HG03108 (cell line): Measurements from ENCODE around the gene PRKAG2.

ENCODE experiments used
- ATAC-seq: cut with Tn5 transposase; IDR thresholded peaks from one replicate; pipeline ENCODE4 v1.9.1; 2021; ENCODE audit warnings: moderate library complexity; ENCODE audit not compliant: unreplicated experiment

PRKAG2 gene

GRCh38 chr7:151684408-151685175 lies 192.3 kb downstream of the PRKAG2 start:
- no peak for ATAC-seq

DNA sequence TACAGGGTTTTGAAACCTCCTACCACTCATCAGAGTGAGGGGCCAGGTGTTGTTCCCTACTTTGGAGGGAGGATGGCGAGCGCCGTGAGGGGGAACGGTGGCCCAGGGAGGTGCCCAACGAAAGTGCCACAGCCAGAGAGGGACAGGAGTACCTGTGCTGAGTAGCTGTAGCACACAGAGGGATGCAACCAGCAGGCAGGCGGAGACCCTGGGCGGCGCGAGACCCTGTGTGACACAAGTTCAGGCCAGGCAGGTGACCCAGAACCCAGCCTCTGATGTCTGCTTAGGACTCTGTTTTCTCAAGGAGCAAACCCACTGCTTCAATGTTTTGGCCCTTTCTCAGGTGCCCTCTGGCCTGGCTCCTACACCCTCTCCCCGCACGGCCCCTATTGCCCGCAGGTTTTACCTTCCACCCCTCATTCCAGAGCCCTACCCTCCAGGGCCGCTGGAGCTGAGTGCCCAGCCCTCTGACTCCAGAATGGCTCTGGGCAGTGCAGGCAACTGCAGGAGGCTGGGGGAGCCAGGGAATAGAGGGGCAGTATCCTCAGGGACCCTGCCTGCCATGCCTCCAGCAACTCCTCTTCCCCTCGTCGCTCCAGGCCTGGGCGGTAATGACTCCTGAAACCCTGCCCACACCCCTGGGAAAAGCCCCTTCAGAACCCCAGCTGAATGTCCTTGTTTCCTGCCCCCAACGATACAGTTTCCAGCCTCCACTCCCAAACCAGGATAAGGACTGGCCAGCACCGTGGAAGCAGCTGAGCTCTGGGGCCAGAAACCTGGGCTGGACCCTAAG lies 193.1 kb downstream of the PRKAG2 start:
- ATAC-seq, result no peak

DNA sequence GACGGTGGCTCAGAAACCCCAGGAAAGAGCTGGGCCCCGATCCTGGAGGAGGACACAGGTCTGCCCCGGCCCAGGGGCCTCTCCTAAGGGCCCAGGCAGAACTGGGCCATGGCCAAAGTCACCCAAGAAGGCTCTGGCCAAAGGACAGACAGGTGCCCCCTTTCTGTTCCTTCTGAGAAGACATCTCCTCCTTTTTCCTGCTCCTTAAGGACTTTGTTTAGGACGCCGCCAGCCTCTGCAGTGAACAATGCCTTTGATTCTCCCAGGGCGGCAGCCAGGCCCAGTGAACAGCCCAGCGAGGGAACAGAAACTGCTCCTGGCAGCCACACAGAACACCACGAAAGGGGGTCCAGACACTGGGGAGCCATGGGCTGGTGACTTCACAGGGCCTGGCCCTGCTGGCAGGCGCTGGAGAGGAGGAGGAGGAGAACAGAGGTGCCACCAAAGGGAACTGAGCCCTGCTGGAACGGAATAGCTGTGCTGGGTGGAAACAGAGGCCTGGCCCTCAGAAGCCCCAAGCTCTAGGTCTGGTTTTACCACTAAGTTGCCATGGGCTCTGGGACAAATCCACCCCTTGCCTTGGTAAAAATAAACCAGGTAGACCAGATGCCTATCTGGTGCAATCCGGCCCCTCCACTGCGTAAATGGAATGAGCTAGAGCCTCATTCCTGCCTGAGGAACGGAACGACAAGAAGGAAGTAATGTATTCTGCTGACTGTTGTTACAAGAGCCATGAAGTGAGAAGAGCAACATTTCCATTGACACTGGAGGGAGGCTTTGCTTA lies 193.9 kb downstream of the PRKAG2 start:
- ATAC-seq, result no peak

DNA sequence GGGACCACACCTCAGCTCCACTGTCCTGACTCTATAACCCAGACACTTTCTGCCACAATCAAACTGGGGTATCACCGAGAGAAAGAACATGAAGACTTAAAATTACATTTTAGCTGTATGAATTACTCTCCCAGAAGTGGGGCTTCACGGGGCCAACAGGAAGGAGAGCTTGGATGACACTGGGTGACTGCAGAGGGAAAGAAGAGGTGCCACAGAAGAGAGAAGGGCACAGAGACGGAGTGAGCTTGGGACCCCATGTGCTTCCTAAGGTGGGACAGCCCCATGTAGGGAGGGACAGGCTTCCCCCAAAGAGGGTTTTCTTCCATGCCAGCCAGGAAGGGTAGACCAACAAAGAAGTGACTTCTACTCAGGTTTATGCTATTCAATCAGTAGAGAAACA lies 195.2 kb downstream of the PRKAG2 start:
- no peak for ATAC-seq

GRCh38 chr7:151680810-151681209 lies 196.1 kb downstream of the PRKAG2 start:
- ATAC-seq, result no peak

GRCh38 chr7:151679881-151680612 lies 196.9 kb downstream of the PRKAG2 start:
- no peak for ATAC-seq

- ATAC-seq, result no peak
These were observed 197.7 kb downstream of the PRKAG2 start for GRCh38 chr7:151679071-151679708.

DNA sequence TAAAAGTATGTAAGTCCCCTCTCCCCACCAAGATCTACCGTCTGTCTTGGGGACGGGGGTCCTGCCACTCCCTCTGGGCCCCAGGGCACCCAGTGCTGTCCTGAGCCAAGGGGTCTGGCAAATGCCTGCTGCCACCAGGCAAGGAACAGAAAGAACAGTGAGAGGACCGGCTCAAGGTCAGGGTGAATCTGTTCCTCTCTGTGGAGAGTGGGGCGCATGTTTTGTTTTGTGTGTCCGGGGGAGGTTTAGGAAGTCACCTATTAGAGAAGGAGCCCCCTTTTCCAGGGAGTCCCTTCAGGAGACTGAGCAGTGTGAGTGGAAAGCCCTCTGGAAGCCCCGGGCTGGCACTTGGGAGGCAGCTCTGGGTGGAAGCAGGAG lies 198.7 kb downstream of the PRKAG2 start:
- no peak for ATAC-seq

GRCh38 chr7:151677581-151678226 lies 199.2 kb downstream of the PRKAG2 start:
- ATAC-seq, result no peak

- no peak for ATAC-seq
These were observed 200.2 kb downstream of the PRKAG2 start for GRCh38 chr7:151676759-151677158.

DNA sequence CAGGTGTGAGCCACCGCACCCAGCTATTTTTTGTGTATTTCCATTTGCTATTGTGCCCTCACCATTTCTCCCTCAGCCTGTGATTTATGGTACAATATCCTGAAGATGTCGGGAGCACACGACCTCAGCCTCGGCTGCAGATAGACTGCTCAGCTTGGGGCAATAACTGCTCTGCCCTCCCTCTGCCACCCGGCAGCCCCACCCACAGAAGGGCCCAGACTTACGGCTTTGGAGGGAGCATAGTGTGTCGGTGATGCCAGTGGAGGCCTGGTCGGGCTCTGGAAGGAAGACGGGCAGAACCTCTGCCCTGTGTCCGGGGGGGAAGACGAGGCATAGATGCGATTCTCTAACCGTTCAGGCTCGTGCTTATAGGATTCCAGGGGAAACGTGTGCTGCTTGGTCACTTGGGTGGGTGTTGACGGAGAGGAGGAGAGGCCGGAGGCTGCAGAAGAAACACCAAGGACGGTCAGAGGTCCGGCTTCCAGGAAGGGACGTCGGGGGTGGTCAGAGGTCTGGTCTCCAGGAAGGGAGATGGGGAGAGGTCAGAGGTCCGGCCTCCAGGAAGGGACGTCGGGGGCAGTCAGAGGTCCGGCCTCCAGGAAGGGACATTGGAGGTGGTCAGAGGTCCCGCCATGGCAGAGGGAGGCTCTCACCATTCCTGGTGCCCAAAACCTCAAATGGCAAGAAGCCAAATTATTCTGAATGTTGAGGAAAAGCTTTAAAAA lies 201.6 kb downstream of the PRKAG2 start:
- no peak for ATAC-seq

GRCh38 chr7:151674161-151674920 lies 202.6 kb downstream of the PRKAG2 start:
- no peak for ATAC-seq

DNA sequence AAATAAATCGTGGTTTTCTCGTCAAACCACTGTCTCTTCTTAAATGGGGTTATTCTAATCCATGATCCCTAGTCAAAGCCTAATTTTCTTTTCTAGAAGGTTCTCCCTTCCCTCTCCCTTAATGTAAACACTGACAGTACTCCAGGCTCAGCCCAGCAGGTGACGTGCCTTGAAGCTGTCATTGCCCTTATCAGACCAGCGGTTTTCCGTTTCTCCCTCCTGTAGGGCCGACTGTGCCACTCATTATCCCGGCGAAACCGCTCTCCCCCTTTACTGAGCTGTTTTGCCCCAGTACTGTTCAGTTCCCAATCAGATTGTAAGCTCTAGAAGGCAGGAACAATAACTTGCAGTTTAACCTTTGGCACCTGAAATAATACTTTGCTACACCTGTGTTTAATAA lies 203.7 kb downstream of the PRKAG2 start:
- no peak for ATAC-seq

DNA sequence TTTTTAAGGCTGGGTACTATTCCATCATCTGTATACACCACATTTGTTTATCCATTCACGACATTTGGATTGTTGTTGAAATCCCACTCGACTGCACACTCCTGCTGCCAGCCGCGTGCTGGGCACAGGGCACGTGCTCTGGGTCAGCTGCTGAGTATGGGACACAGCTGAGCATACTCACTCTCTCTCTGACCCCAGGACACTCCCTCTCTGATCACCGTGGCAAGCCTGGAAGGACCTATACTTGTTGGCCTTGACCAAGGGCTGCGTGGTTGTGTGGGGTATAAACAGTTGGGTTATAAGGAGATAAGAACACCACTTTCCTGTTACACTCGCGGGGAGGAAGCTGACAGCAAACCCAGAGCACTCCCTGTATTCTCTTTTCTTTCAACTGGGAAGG lies 204.2 kb downstream of the PRKAG2 start:
- no peak for ATAC-seq

- no peak for ATAC-seq
These were observed 205.4 kb downstream of the PRKAG2 start for GRCh38 chr7:151671514-151671913.

GRCh38 chr7:151669762-151670161 lies 207.2 kb downstream of the PRKAG2 start:
- no peak for ATAC-seq

DNA sequence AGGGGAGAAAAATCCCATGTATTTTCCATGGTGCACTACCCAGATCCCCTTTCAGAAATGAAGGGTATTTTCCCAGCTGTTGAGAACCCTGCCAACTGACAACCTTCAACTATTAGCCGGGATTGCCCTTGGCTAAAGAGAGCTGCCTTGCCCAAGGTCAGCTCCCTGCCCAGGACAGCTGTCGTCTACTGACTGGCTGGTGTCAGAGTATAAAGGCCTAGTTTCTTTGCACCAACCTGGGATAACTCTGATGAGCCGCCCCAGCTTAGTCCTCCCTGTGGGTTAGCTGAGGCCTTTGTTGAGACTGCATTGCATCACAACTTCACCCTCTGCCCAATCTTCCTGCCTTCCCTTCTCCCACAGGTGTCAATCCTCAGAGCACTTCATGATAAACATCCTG lies 210.0 kb downstream of the PRKAG2 start:
- no peak for ATAC-seq

DNA sequence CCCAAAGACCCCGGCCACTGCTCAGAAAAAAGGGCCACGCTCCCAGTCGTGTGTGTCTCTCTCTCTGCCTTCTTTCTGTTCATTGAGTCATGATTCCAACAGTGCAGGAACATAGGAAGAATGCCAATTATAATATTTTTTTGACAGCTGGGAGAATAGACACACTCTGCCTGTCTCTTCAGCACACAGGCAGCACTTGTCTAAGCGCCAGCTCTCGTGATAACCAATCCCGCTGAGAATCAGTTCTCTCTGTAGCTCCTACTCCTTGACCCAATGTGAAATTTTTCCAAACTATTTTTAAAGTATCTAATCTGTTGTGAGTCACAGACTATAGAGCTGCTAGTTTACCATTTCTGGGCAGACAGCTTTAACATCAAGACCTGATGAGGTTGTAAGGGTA lies 211.5 kb downstream of the PRKAG2 start:
- no peak for ATAC-seq

GRCh38 chr7:151664268-151664667 lies 212.6 kb downstream of the PRKAG2 start:
- ATAC-seq, result no peak
